HG02642 (cell line): ENCODE data around the gene SLC13A3.
"Not testable (repeated sequence)": the region's sequence is repeated elsewhere in the genome, so short reads cannot be mapped to it uniquely, and the experiment has no call there.

Experiments used
- ATAC-seq: cut with Tn5 transposase; IDR thresholded peaks from one replicate; pipeline ENCODE4 v1.9.1; 2021; ENCODE audit warnings: mild to moderate bottlenecking; ENCODE audit not compliant: unreplicated experiment, poor library complexity

SLC13A3 gene

GRCh38 chr20:46681032-46681854 is 30.0 kb upstream of the SLC13A3 start:
- no peak for ATAC-seq

DNA sequence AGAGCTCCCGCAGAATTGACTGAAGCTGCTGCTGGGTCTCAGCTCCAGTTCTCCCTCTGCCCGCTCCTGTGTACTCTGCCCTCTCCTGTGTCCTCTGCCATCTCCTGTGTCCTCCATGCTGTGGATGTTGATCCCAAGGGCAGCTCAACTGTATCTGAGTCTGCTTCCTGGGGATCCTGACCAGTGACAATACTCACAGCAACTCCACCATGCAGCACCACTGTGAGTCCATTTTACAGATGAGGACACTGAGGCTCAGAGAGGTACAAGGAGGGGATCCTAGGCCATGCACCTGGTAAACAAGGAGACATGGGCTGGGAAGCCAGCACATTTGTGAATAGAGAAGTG is 29.4 kb upstream of the SLC13A3 start:
- no peak for ATAC-seq

DNA sequence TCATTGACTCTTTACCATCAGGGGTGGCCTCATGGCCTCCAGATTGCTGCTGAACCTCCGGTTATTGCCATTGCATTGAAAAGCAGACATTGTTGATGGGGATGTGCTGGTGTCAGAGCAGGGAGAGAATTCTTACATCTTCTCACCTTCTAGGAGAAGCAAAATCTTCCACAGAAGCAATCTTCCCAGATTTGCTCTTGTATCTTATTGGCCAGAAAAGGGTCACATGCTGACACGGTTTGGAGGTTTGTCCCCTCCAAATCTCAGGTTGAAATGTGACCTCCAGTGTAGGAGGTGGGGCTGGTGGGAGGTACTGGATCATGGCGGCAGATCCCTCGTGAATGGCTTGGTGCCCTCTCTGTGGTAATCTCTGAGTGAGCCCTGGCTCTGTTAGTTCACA is 27.3 kb upstream of the SLC13A3 start:
- ATAC-seq = no peak

- no peak for ATAC-seq
Measured at GRCh38 chr20:46677608-46678007, 26.3 kb upstream of the SLC13A3 start.

DNA sequence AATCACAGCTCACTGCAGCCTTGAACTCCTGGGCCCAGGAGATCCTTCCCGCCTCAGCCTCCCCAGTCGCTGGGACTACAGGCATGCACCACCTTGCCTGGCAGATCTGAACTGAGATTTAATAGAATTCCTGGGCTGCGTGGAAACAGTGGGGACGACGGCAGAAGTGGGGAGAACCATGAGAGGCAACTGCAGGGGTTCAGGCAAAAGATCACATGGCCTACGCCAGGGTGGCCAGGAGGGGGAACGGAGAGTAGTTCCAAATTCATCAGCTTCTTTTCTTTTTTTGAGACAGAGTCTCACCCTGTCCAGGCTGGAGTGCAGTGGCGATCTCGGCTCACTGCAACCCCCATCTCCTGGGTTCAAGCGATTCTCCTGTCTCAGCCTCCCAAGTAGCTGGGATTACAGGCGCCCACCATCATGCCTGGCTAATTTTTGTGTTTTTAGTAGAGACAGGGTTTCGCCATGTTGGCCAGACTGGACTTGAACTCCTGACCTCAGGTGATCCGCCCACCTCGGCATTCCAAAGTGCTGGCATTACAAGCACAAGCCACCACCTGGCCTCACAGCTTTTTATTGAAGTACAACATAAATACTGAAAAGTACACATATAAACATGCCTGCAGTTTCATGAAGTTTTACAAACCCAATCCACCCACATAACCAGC is 25.5 kb upstream of the SLC13A3 start:
- ATAC-seq = not testable (repeated sequence)

DNA sequence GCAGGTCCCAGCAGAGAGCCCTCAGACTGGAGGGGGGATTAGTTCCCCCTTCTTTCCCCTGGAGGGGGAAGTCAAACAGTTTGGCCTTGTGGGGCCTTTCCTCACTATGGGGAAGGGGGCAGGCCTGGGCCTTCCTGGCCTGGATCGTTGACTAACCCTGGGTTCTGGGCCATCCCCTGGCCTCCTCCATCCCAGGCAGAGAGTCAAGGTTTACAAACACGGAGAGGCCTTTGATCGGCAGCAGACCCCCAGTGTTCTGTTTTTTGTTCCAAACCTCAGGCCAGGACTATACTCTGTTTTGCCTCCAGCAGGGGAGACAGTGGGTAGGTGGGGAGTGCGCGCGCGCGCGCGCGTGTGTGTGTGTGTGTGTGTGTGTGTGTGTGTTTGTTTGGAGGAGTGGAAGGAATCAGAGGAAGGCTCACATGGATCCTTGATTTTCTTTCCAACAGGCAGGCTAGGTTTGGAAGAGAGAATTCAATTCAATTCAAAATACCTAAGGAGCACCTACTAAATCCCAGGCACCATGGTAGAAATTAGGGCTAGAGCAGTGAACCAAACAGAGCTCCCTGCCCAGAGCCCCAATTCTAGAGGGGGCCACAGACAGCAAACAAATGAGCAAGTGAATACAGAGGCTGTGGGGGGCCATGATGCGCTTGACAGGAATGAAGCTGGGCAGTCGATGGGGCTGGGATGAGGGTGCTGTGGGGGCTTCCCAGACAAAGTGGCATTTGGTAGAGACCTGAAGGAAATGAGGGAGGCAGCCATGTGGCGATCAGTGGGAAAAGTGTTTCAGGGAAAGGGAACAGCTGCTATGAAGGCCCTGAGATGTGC is 23.2 kb upstream of the SLC13A3 start:
- no peak for ATAC-seq

DNA sequence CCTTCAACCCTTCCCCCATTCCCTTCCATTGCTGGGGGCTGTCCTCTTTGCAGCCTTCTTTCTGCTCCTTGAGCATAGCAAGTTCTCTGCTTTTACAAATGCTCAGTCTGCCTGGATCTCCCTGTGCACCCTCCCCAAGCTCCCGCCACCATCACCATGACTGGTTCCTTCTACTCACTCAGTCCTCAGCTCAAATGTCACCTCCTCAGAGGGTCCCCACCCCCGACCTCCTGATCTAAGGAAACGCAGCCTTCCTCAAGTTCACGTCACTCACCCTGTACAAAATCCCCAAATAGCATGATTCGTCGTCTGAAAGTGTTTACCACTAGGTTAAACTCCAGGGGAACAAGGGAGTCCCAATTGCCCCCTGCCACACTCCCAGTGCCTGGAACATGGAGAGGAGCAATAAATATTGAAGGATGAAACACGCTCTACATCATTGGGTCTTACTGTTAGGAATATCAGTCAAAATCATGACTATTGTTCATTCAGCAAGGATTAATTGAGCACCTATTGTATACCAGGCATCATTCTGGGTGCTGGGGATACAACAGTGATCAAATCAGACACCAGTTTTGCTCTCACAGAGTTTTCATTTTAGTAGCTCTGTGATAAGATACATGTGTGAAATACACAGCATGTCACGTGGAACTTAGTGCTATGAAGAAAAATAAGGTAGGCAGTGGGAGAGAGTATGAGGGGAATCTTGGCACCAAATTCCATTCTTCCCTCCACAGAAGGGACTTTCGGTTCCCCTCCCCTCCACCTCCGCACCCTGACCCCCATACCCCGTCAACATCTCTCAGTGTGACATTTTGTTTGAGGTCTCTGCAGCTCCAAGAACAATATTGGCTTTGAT is 22.4 kb upstream of the SLC13A3 start:
- ATAC-seq = no peak

GRCh38 chr20:46672543-46673148 is 21.4 kb upstream of the SLC13A3 start:
- ATAC-seq = no peak

GRCh38 chr20:46671866-46672542 is 20.7 kb upstream of the SLC13A3 start:
- no peak for ATAC-seq

DNA sequence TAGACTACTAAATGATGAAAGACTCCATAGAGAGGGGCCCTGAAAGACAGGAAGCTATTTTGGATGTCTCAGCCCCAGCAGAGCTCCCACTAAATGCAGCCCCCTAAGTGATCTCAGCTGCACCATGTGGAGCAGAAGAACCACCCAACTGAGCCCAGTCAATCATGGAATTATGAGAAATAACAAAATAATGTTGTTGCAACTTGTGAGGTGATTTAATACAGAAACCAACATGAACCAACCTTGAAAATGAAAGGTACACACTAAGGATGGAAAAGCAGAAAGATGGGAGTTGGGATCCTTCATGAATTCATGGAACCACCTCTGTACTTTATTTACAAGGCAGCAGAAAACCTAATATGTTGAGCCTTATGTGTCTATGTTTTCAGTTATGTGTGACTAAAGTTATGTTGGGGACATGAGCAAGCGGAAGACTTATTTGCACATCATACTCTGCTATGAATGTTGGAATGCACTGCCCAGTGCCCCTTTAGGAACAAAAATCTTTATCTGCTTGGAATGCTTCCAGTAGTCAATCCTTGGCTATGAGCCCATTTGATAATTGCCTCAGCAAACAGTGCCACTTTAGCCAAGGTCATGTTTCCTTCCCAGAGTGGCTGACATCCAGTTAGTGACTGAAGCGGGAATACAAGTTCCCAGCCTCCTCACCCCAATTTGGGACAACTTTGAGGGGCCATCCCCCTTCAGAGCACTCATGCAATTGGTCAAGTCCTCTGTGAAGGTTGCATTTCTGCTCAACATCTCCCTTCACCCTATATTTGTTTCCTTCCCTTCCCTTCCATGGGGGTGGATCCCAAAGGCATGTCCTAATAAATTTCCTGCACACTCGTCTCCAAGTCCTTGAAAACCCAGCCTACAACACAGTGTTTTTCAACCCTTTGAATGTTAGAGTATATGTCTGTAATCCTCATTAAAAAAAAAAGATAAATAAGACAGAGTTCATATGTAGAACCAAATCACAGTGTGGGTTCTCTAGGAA is 19.6 kb upstream of the SLC13A3 start:
- no peak for ATAC-seq

- ATAC-seq = no peak
Measured at GRCh38 chr20:46670228-46670584, 18.9 kb upstream of the SLC13A3 start.

- no peak for ATAC-seq
Measured at GRCh38 chr20:46666818-46667515, 15.7 kb upstream of the SLC13A3 start.

DNA sequence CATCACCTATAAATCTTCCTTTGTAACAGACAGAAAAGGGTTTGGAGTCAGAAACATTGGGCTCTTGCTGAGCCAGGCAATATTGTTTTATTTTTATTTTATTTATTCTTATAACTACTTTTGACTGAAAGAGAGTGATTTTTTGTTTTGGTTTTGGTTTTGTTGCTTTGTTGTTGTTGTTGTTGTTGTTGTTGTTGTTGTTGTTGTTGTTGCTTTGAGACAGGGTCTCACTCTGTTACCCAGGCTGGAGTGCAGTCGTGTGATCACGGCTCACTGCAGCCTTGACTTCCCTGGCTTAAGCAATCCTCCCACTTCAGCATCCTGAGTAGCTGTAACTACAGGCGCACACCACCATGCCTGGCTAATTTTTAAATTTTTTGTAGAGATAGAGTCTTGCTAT is 15.0 kb upstream of the SLC13A3 start:
- ATAC-seq = no peak

GRCh38 chr20:46665602-46666001 is 14.3 kb upstream of the SLC13A3 start:
- ATAC-seq = no peak

- no peak for ATAC-seq
Measured at GRCh38 chr20:46663531-46663930, 12.3 kb upstream of the SLC13A3 start.

DNA sequence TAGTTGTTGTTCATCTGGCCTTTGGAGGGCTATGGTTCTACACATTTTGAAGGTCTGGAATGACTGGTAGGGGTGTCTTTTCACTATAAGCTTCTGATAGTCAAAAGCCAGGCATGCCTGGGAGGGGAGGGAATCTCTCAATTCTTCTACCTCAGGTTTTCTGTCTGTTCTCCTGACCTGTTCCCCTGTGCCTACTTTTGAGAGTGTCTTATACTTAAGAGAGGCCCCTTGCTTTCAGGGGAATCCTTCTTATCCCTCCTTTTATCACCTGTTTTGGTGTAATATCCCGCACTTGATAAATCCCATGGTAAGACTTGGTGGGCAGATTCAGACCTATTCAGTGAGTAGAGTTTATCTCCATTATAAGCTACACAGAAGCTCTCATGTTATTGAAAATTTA is 10.4 kb upstream of the SLC13A3 start:
- no peak for ATAC-seq

DNA sequence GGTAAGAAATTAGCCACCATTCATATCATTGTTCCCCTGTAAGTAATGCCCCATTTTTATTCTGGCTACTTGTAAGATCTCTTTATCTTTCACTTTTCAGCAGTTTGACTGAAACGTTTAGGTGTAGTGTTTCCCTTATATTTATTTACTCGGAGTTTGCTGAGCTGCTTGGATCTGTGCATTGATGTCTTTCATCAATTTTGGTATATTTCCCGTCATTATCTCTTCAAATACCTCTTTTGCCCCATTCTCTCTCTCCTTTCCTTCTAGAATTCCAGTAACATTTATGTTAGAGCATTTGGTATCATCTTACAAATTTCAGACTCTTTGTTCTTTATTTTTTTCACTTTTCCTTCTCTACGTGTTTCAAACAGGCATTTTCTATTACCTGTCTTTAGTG is 9.2 kb upstream of the SLC13A3 start:
- no peak for ATAC-seq

DNA sequence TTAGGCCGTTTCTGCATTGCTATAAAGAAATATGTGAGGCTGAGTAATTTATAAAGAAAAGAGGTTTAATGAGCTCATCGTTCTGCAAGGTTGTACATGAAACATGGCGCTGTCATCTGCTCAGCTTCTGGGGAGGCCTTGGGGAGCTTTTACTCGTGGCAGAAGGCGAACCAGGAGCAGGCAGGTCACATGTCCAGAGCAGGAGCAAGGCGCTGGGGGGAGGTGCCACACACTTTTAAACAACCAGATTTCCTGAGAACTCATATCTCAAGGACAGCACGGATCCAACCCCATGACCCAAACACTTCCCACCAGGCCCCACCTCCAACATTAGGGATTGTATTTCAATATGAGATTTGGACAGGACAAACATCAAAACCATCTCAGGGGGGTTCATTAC is 6.4 kb upstream of the SLC13A3 start:
- no peak for ATAC-seq
